ENCODE results near the gene TENM3.
"Not testable (repeated sequence)": the region's sequence is repeated elsewhere in the genome, so short reads cannot be mapped to it uniquely, and the experiment has no call there.

TENM3 gene

DNA sequence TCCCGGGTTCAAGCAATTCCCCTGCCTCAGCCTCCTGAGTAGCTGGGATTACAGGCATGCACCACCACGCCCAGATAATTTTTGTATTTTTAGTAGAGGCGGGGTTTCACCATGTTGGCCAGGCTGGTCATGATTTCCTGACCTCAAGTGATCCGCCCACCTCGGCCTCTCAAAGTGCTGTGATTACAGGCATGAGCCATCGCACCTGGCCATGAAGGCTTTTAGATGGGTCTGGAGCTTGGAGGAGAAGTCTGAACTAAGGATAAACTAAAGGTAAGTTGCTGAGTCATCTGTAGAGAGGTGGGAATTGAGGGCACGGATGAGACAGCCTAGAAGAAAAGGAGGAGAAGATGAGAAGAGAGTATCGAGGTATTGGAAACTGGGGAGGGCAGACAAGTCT lies at the start of gene TENM3:
TSS of gene TENM3 (plus strand) at position 199 of the 400 bp plus-strand sequence. CDS start 80,619 bp downstream, outside the sequence.
- not testable (repeated sequence) for H3K4me3 ChIP-seq (ENCODE audit: low read depth, low read length); H3K9me3 ChIP-seq (ENCODE audit: control insufficient read depth, insufficient read depth, low read length); H3K27me3 ChIP-seq (ENCODE audit: control insufficient read depth, insufficient read depth, low read length); H3K9ac ChIP-seq (ENCODE audit: low read depth, low read length); H3K36me3 ChIP-seq (ENCODE audit: control insufficient read depth, insufficient read depth, low read length)
- peaks cover 11% of the 10 kb centered on the region for H3K4me1 ChIP-seq (ENCODE audit: control insufficient read depth, insufficient read depth, low read length)

DNA sequence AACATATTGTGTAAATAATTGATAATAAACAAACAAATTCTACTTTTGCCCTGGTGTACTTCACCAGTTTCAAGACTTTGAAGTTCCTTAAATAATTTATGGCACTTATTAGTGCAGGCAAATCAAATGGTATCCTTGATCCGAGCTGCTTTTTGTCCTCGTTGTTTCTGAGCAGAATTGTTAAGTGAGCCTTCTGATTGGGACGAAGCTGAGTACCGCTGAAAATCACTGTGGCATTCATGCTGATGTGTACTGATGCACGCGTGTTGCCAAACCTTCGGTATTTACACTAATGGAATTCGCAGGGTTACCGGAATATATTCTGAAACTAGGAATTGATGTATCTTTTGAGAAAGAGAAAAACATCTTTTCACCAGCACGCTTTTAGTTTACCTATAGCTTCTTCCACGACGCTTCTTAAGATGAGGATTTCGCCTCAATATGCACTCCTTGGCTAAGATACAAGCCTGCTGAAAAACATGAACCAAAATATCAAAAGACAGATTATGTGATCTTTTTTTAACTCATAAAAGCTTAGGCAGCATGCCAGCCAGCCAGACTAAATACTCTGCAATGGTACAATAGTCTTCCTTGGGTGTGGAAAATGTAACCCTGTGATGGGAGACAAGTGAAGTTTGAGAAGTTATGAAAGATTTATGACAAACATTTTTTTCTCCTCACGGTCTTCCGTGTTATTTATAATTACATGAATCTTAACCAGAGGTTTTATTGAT lies 48.9 kb upstream of the TENM3 start:
- Histone ChIP-seq H3K27me3 (ENCODE audit: control insufficient read depth, insufficient read depth, low read length) (no peaks in the 10 kb centered on the region), H3K9me3 (ENCODE audit: control insufficient read depth, insufficient read depth, low read length) (no peaks in the 10 kb centered on the region), H3K36me3 (ENCODE audit: control insufficient read depth, insufficient read depth, low read length) (no peaks in the 10 kb centered on the region), H3K4me1 (ENCODE audit: control insufficient read depth, insufficient read depth, low read length) (no peaks in the 10 kb centered on the region), H3K4me3 (ENCODE audit: low read depth, low read length) (no peak overlapping the region), H3K9ac (ENCODE audit: low read depth, low read length) (no peak overlapping the region)

DNA sequence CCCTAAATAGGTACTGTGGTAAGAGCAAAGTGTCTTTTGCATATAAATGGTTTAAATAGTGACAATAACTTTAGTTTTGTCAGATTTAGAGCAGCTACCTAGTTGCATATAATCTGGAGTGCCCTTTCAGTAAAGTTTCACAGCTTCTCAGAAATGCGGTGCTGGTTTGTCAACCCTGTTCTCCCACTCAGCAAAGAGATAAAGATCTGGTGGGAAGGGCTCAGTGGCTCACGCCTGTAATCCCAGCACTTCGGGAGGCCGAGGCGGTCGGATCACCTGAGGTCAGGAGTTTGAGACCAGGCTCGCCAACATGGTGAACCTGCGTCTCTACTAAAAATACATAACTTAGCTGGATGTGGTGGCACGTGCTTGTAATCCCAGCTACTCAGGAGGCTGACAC lies 45.6 kb upstream of the TENM3 start:
- Histone ChIP-seq H3K36me3 (ENCODE audit: control insufficient read depth, insufficient read depth, low read length) (no peaks in the 10 kb centered on the region), H3K9me3 (ENCODE audit: control insufficient read depth, insufficient read depth, low read length) (no peaks in the 10 kb centered on the region)

DNA sequence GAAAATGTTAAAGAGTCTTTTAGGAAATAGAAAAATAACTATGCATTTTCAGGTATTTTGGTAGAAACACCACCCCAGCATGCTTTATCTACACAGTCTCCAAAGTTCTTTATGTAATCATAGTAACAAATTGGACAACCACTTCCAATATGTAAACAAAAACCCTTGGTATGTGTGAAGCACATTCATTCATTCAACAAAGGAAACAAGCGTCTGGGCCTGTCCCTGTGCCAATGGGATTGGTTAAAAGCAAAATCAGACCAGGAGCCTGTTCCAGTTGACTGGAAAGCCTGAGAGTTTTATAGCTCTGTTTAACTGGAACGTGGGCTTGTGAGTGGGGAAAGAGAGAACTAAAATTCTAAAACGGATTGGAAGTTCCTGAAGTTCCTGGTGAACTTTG lies 41.3 kb upstream of the TENM3 start:
- H3K36me3 ChIP-seq (ENCODE audit: control insufficient read depth, insufficient read depth, low read length) = no peaks in the 10 kb centered on the region

More for the DNA sequence above, 45.6 kb upstream of the TENM3 start:
- Histone ChIP-seq H3K27me3 (ENCODE audit: control insufficient read depth, insufficient read depth, low read length) (no peaks in the 10 kb centered on the region), H3K4me3 (ENCODE audit: low read depth, low read length) (no peak overlapping the region), H3K9ac (ENCODE audit: low read depth, low read length) (no peak overlapping the region), H3K4me1 (ENCODE audit: control insufficient read depth, insufficient read depth, low read length) (no peaks in the 10 kb centered on the region)

DNA sequence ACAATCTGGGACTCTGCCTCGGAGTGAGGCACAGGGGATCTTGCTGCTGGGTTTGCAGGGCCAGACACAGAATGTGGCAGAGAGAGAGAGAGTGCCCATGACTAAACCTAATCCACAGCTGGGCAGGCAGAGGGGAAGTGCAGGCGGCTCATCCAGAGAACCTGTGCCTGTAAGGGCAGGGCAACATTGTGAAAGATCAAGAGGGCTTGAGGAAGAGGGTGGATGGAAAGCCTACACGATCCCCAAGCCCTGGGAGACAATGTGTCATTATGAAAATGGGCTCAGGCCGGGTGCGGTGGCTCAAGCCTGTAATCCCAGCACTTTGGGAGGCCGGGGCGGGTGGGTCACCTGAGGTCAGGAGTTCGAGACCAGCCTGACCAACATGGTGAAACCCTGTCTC lies 40.6 kb upstream of the TENM3 start:
- H3K27me3 ChIP-seq (ENCODE audit: control insufficient read depth, insufficient read depth, low read length) = no peaks in the 10 kb centered on the region
- H3K36me3 ChIP-seq (ENCODE audit: control insufficient read depth, insufficient read depth, low read length) = no peaks in the 10 kb centered on the region
- H3K4me1 ChIP-seq (ENCODE audit: control insufficient read depth, insufficient read depth, low read length) = peaks cover 10% of the 10 kb centered on the region
- H3K9ac ChIP-seq (ENCODE audit: low read depth, low read length) = no peak overlapping the region
- no peaks in the 10 kb centered on the region for H3K9me3 ChIP-seq (ENCODE audit: control insufficient read depth, insufficient read depth, low read length)
- H3K4me3 ChIP-seq (ENCODE audit: low read depth, low read length) = no peak overlapping the region

More for the DNA sequence above, 41.3 kb upstream of the TENM3 start:
- H3K9ac ChIP-seq (ENCODE audit: low read depth, low read length) = no peak overlapping the region
- H3K27me3 ChIP-seq (ENCODE audit: control insufficient read depth, insufficient read depth, low read length) = no peaks in the 10 kb centered on the region
- no peaks in the 10 kb centered on the region for H3K9me3 ChIP-seq (ENCODE audit: control insufficient read depth, insufficient read depth, low read length)
- H3K4me1 ChIP-seq (ENCODE audit: control insufficient read depth, insufficient read depth, low read length) = peaks cover 2% of the 10 kb centered on the region
- H3K4me3 ChIP-seq (ENCODE audit: low read depth, low read length) = no peak overlapping the region

DNA sequence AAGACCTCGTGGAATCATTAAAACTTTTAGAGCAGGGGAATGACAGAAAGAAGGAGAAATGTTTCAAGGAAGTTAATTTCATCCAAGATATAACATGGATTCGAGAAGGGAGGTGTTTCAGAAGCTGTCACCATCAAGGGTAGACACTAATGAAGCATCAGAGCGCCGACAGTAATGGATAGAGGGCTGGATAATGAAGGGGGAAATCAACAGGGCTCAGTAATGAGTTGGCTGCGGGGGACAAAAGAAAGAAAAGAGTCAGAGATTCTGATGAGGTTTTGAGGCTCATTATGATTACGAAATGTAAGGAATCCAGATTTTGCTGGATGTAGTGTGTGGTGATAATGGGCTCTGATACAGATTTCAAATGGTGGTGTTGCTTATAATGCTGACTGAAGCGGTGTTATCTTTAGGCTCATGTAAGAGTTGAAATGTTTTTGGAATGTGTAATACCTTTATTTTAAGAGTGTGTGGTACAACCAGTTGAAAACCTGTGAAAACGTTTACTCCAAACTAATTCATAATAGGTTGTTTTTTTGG lies 39.3 kb upstream of the TENM3 start:
- Histone ChIP-seq H3K36me3 (ENCODE audit: control insufficient read depth, insufficient read depth, low read length) (no peaks in the 10 kb centered on the region), H3K27me3 (ENCODE audit: control insufficient read depth, insufficient read depth, low read length) (no peaks in the 10 kb centered on the region), H3K4me1 (ENCODE audit: control insufficient read depth, insufficient read depth, low read length) (peaks cover 15% of the 10 kb centered on the region), H3K4me3 (ENCODE audit: low read depth, low read length) (no peak overlapping the region), H3K9me3 (ENCODE audit: control insufficient read depth, insufficient read depth, low read length) (no peaks in the 10 kb centered on the region), H3K9ac (ENCODE audit: low read depth, low read length) (no peak overlapping the region)

DNA sequence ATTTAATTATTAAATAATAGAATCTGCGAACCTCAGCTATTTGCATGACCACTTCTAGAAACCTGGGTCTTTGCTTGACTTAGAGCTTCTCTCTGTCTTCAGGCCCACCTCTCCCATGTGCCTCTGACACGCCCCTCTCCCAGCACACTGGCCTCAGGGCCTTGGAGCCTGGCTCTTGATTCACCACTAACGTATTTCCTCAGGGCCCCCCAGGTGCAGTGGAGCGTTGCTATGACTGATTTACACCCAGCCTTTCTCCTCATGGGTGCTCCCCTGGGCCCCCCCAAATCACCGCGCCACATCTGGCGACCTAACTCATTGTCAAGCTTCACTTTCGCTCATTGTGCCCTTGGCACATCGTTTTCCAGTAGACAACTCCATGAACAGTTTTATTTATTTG lies 37.9 kb upstream of the TENM3 start:
- H3K9ac ChIP-seq (ENCODE audit: low read depth, low read length) = no peak overlapping the region
- H3K9me3 ChIP-seq (ENCODE audit: control insufficient read depth, insufficient read depth, low read length) = no peaks in the 10 kb centered on the region
- peaks cover 15% of the 10 kb centered on the region for H3K4me1 ChIP-seq (ENCODE audit: control insufficient read depth, insufficient read depth, low read length)
- H3K4me3 ChIP-seq (ENCODE audit: low read depth, low read length) = no peak overlapping the region
- no peaks in the 10 kb centered on the region for H3K27me3 ChIP-seq (ENCODE audit: control insufficient read depth, insufficient read depth, low read length)
- H3K36me3 ChIP-seq (ENCODE audit: control insufficient read depth, insufficient read depth, low read length) = no peaks in the 10 kb centered on the region

DNA sequence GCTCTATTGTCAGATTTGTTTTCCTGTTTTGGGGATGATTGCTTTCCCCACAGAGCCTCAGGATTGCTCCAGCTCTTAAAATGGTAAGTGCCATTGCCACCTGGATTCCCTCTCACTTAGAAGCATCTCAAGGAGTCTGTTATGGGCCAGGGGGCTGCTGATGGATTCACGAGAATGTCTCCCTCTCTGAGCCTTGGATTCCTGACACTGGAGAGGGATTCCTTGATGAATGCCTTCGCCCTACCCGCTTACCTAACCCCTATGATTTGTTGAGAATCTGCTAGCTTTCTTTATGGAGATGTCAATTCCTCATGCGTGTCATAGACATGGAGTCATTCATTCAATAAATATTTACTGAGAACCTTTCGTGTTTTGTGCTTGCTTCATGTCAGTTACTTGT lies 36.9 kb upstream of the TENM3 start:
- no peaks in the 10 kb centered on the region for H3K36me3 ChIP-seq (ENCODE audit: control insufficient read depth, insufficient read depth, low read length)
- H3K4me1 ChIP-seq (ENCODE audit: control insufficient read depth, insufficient read depth, low read length) = peaks cover 15% of the 10 kb centered on the region
- H3K9ac ChIP-seq (ENCODE audit: low read depth, low read length) = no peak overlapping the region
- H3K9me3 ChIP-seq (ENCODE audit: control insufficient read depth, insufficient read depth, low read length) = no peaks in the 10 kb centered on the region
- no peak overlapping the region for H3K4me3 ChIP-seq (ENCODE audit: low read depth, low read length)
- H3K27me3 ChIP-seq (ENCODE audit: control insufficient read depth, insufficient read depth, low read length) = no peaks in the 10 kb centered on the region

DNA sequence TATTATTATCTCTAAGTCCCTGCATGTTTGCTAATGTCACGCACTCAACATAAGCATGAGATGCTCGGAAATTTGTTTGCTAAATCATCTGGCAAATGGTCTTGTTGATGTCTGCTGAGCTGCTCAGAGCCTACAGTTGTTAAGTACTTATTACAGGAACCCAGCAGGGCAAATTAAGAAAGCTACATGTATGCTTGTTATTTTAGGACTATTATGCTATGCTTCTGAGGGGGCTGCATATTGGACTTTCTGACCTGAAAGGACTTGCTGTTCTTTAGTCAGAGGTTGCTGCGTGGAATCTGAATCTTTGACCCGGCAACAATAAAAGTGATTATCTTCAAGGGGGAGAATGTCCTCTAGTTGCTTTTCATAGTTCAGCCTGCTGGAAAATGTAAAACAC lies 36.3 kb upstream of the TENM3 start:
- Histone ChIP-seq H3K9me3 (ENCODE audit: control insufficient read depth, insufficient read depth, low read length) (no peaks in the 10 kb centered on the region), H3K4me3 (ENCODE audit: low read depth, low read length) (no peak overlapping the region), H3K27me3 (ENCODE audit: control insufficient read depth, insufficient read depth, low read length) (no peaks in the 10 kb centered on the region), H3K36me3 (ENCODE audit: control insufficient read depth, insufficient read depth, low read length) (no peaks in the 10 kb centered on the region), H3K4me1 (ENCODE audit: control insufficient read depth, insufficient read depth, low read length) (peaks cover 15% of the 10 kb centered on the region), H3K9ac (ENCODE audit: low read depth, low read length) (no peak overlapping the region)

DNA sequence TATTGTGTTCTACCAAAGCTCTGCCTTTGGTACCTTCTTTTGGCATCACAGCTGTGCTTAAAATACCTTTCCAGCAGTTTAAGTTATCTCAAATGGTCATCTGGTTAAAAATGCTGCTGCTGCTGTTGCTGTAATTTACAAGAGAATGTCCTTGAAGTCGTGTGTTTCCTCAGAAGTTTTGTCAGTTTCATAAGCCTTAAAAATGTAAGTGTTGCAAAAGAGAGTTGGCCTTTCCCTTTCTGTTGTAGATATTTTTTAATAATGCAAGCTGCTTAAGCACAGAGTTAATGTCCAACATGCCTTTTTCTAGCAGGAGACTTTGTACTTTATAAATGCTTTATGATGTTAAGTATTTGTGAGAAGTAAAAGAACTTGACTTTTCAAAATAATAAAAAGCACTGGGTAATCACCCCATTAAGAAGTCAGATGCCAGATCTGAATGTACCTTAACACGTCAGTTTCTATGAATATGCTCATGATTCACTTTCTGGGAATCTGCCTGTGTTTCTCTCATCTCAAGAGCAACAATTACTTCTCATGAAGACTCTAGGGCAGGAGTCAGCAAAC lies 35.3 kb upstream of the TENM3 start:
- Histone ChIP-seq H3K36me3 (ENCODE audit: control insufficient read depth, insufficient read depth, low read length) (no peaks in the 10 kb centered on the region), H3K4me1 (ENCODE audit: control insufficient read depth, insufficient read depth, low read length) (peaks cover 18% of the 10 kb centered on the region), H3K27me3 (ENCODE audit: control insufficient read depth, insufficient read depth, low read length) (no peaks in the 10 kb centered on the region), H3K4me3 (ENCODE audit: low read depth, low read length) (no peak overlapping the region), H3K9me3 (ENCODE audit: control insufficient read depth, insufficient read depth, low read length) (no peaks in the 10 kb centered on the region), H3K9ac (ENCODE audit: low read depth, low read length) (no peak overlapping the region)

DNA sequence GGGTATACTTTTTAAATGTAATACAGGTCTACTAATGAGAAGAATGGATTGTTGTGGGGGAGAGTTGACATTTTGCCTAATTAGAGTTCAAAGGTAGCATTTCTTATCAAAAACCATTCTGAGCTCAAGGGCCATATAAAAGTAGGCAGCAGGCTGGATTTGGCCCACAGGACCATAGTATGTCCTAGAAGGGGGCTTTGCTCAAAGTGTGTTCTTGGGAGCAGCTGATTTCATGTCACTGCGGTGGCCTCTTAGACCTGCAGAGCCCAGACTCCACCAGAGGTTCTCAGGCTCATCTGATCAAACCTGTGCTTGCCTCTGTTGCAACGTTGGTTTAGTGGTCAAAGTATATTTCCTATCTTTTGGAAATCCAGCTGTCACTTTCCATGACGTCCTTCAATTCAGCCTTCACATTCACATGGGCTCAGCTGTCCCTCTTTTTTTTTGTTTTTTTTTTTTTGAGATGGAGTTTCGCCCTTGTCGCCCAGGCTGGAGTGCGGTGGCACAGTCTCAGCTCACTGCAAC lies 34.6 kb upstream of the TENM3 start:
- Histone ChIP-seq H3K4me1 (ENCODE audit: control insufficient read depth, insufficient read depth, low read length) (peaks cover 18% of the 10 kb centered on the region), H3K9ac (ENCODE audit: low read depth, low read length) (no peak overlapping the region), H3K9me3 (ENCODE audit: control insufficient read depth, insufficient read depth, low read length) (no peaks in the 10 kb centered on the region), H3K4me3 (ENCODE audit: low read depth, low read length) (no peak overlapping the region), H3K36me3 (ENCODE audit: control insufficient read depth, insufficient read depth, low read length) (no peaks in the 10 kb centered on the region), H3K27me3 (ENCODE audit: control insufficient read depth, insufficient read depth, low read length) (no peaks in the 10 kb centered on the region)

DNA sequence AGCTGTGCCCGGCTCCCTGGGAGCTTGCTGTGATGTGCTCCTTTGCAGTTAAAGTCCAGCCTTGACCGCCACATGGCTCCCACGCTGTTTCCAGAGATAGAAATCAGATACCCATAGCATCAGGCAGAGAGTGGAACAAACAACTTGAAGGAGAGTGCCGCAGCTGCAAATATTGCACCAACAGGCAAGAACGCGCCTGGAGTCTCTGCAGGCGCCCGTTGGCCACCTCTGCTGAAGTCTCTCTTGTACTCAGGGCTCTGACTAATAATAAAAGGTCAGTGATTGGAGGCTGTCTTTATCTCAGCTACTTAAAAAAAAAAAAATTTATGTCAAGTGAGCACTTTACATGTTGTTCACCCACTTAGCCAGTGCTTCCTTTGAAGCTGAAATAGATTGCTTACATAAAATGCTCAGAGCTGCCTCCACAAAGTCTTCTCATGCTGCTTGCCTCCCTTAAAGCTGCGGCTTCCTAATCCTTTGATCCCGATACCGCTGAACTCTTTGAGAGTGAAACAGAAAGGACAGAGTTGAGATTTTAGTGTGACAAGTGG lies 30.9 kb upstream of the TENM3 start:
- H3K4me3 ChIP-seq (ENCODE audit: low read depth, low read length) = no peak overlapping the region
- peak overlapping the region; percentile 9 for H3K9ac ChIP-seq (ENCODE audit: low read depth, low read length)
- H3K36me3 ChIP-seq (ENCODE audit: control insufficient read depth, insufficient read depth, low read length) = no peaks in the 10 kb centered on the region
- no peaks in the 10 kb centered on the region for H3K9me3 ChIP-seq (ENCODE audit: control insufficient read depth, insufficient read depth, low read length)
- no peaks in the 10 kb centered on the region for H3K27me3 ChIP-seq (ENCODE audit: control insufficient read depth, insufficient read depth, low read length)
- peaks cover 12% of the 10 kb centered on the region for H3K4me1 ChIP-seq (ENCODE audit: control insufficient read depth, insufficient read depth, low read length)
